ENCODE results near the gene PPP2R5E.
A peak's percentile ranks its signal among the peaks of the same experiment; 100 is the strongest.

PPP2R5E gene

DNA sequence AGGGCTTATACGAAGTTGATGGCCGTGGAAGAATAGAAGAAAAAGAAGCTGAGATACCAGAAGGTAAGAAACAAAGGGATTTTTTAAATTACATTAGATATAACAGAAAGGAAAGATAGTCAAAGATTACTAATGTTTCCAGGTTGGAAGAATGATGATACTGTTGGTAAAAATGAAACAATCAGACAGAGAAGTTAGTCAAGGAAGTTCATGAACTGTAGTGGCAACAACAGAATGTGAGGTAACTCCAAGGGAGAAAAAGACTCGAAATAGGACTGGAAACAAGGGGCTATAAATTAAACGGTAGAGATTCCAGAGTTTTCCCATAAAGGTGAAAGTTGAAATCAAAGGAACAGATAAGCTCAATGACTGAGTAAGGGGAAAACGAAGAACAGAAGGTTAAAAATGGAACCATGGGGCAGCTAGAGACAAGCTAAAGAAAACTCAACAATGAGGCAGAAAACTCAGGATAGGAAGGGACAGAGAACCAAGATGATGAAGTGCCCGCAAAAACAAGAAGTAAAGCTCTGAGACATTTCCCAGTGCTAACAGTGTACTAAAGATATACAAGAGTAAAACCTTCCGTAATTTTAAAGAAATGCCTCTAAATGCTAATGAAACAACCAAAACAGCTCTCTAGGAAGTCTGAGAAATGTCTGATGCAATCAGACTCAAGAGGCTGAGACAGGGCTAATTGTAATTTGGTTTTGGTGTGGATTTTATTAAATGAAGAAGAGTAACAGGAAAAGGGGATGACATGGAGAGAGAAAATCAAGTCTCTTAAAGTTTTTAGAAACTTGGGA is 70.0 kb downstream of the PPP2R5E start:
- no peak for DNase-seq (ENCODE audit: low read depth, low spot score)
- no peak for TF ChIP-seq FOXP2 (optimal IDR thresholded peaks at IDR 0.05; ENCODE audit: control extremely low read depth, extremely low read length, insufficient read depth)
- TF ChIP-seq POLR2AphosphoS5 (IDR thresholded peaks at IDR 0.05; ENCODE audit: borderline replicate concordance, low read depth, low read length) = no peak
- no peak for TF ChIP-seq EZH2 (IDR thresholded peaks at IDR 0.05)
- H3K36me3 ChIP-seq (ENCODE audit: insufficient read depth, low read length) = no peaks in the 10 kb centered on the region
- H3K9ac ChIP-seq (ENCODE audit: insufficient read length) = peak overlapping the region; percentile 61
- H3K27ac ChIP-seq = peak overlapping the region; percentile 88
- H3K4me3 ChIP-seq = peak overlapping the region; percentile 56
- no peaks in the 10 kb centered on the region for H3K9me3 ChIP-seq (ENCODE audit: low read depth, low read length)

DNA sequence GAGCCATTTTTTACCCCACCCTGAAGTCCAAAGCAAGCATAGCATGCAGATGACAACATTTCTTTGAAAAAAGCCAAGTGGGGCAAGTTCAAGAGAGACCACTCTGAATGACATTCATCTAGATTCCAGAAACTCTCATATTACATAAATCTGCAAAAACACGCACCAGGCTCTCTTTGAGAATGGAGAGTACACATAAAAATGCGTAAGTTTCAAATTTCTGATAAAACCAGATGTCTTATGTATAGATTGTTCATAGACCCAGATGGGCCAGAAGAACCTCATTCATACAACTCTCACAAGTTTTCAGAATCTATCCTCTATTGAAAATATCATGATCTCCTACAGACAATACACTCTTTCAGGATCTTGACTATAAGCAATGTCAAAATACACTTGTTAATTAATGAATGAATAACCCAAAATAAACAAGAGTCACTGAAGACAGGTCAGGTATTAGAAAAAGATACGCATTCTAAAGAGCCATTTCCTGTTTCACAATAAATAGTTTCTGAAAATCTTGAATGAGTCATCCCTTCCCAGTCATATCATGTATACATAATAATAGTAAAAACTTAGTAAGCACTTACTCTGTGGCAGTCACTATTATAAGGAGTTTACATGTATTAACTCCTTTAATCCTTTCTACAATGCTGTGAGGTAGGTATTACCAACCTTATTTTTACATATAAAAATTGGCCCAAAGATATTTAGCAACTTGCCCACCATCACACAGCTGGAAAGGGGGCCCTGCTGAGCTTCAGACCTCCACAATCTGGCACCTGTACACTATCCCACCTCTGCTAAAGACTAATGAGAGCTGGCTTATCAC is 72.0 kb downstream of the PPP2R5E start:
- peak; percentile 69 for DNase-seq (ENCODE audit: low read depth, low spot score)
- no peak overlapping the region; the same call in 1 of the 2 replicates for H3K4me3 ChIP-seq
- no peaks in the 10 kb centered on the region for H3K9me3 ChIP-seq (ENCODE audit: low read depth, low read length)
- H3K27ac ChIP-seq = peak overlapping the region; percentile 65; the same call in 1 of the 2 replicates
- no peak for TF ChIP-seq POLR2AphosphoS5 (IDR thresholded peaks at IDR 0.05; ENCODE audit: borderline replicate concordance, low read depth, low read length)
- TF ChIP-seq EZH2 (IDR thresholded peaks at IDR 0.05) = no peak
- TF ChIP-seq FOXP2 (optimal IDR thresholded peaks at IDR 0.05; ENCODE audit: control extremely low read depth, extremely low read length, insufficient read depth) = no peak
- no peak overlapping the region for H3K9ac ChIP-seq (ENCODE audit: insufficient read length)
- no peaks in the 10 kb centered on the region for H3K36me3 ChIP-seq (ENCODE audit: insufficient read depth, low read length)

DNA sequence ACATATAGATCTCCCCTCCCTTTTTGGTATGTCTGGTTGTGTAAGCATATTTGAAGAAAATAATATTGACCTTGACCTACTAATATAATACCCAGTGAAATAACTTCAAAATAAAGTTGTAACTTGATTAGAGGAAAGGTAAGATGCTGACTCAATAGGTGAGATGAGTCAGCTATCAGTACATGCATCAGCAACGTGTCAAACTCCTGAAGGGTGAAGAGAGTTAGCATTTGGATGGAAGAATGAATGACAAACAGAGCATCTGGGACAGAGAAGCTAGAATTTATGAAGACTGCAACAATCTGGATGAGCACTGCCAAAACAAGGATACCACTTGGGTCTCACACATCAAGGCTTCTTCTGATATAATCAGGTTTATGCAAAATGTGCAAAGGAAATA is 74.9 kb downstream of the PPP2R5E start:
- Histone ChIP-seq H3K4me3 (no peak overlapping the region), H3K9me3 (ENCODE audit: low read depth, low read length) (no peaks in the 10 kb centered on the region), H3K9ac (ENCODE audit: insufficient read length) (no peak overlapping the region), H3K27ac (no peak overlapping the region), H3K36me3 (ENCODE audit: insufficient read depth, low read length) (no peaks in the 10 kb centered on the region; the same call in 1 of the 2 replicates)
- TF ChIP-seq FOXP2 (optimal IDR thresholded peaks at IDR 0.05; ENCODE audit: control extremely low read depth, extremely low read length, insufficient read depth) (no peak), POLR2AphosphoS5 (IDR thresholded peaks at IDR 0.05; ENCODE audit: borderline replicate concordance, low read depth, low read length) (no peak), EZH2 (IDR thresholded peaks at IDR 0.05) (no peak)
- DNase-seq (ENCODE audit: low read depth, low spot score) = no peak

DNA sequence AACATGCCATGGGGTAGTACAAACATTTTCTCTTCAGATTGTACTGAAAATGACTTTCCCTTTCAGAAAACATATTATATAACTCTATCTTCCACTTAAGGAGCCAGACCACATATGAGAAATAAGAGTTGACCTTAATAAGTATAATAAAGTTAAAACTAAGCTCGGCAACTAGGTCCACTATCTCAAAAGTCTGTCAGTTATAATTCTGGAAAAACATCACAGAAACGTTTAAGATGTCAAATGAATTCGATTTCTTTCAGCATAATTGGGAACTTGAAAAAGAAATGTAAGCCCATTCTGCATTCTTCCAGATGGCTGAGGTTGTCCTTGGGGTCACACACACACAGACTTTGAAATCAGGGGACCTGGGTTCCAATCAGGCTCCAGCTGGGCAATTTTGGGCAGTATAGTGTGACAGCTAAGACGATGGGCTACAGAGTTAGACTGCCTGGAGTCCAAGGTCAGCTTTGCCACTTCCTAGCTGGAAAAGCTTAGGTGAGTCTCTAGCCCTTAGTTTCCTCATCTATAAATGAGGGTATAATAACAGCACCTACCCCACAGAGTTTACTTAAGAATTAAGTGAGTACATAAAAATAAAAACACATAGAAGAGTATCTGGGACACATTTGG is 75.6 kb downstream of the PPP2R5E start:
- no peak overlapping the region for H3K27ac ChIP-seq
- H3K9me3 ChIP-seq (ENCODE audit: low read depth, low read length) = no peaks in the 10 kb centered on the region
- DNase-seq (ENCODE audit: low read depth, low spot score) = no peak
- TF ChIP-seq EZH2 (IDR thresholded peaks at IDR 0.05) = no peak
- no peak for TF ChIP-seq POLR2AphosphoS5 (IDR thresholded peaks at IDR 0.05; ENCODE audit: borderline replicate concordance, low read depth, low read length)
- no peak for TF ChIP-seq FOXP2 (optimal IDR thresholded peaks at IDR 0.05; ENCODE audit: control extremely low read depth, extremely low read length, insufficient read depth)
- no peaks in the 10 kb centered on the region; the same call in 1 of the 2 replicates for H3K36me3 ChIP-seq (ENCODE audit: insufficient read depth, low read length)
- no peak overlapping the region for H3K4me3 ChIP-seq
- H3K9ac ChIP-seq (ENCODE audit: insufficient read length) = no peak overlapping the region

DNA sequence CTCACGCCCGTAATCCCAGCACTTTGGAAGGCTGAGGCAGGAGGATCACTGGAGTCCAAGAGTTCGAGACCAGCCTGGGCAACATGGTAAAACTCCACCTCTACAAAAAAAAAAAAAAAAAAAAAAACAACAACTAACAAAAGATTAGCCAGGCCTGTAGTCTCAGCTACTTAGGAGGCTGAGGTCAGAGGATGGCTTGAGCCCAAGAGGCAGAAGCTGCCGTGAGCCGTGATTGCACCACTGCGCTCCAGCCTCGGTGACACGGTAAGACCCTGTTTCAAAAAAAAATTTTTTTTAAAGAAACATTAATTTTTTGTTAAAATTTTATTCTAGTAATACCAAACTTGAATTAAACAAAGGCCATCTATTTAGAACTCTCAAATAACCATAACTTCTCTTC is 77.8 kb downstream of the PPP2R5E start:
- TF ChIP-seq EZH2 (IDR thresholded peaks at IDR 0.05) (no peak), FOXP2 (optimal IDR thresholded peaks at IDR 0.05; ENCODE audit: control extremely low read depth, extremely low read length, insufficient read depth) (no peak), POLR2AphosphoS5 (IDR thresholded peaks at IDR 0.05; ENCODE audit: borderline replicate concordance, low read depth, low read length) (no peak)
- no peak overlapping the region for H3K27ac ChIP-seq
- H3K9me3 ChIP-seq (ENCODE audit: low read depth, low read length) = no peaks in the 10 kb centered on the region
- no peak overlapping the region for H3K9ac ChIP-seq (ENCODE audit: insufficient read length)
- H3K4me3 ChIP-seq = no peak overlapping the region
- DNase-seq (ENCODE audit: low read depth, low spot score) = no peak
- H3K36me3 ChIP-seq (ENCODE audit: insufficient read depth, low read length) = no peaks in the 10 kb centered on the region; the same call in 1 of the 2 replicates

DNA sequence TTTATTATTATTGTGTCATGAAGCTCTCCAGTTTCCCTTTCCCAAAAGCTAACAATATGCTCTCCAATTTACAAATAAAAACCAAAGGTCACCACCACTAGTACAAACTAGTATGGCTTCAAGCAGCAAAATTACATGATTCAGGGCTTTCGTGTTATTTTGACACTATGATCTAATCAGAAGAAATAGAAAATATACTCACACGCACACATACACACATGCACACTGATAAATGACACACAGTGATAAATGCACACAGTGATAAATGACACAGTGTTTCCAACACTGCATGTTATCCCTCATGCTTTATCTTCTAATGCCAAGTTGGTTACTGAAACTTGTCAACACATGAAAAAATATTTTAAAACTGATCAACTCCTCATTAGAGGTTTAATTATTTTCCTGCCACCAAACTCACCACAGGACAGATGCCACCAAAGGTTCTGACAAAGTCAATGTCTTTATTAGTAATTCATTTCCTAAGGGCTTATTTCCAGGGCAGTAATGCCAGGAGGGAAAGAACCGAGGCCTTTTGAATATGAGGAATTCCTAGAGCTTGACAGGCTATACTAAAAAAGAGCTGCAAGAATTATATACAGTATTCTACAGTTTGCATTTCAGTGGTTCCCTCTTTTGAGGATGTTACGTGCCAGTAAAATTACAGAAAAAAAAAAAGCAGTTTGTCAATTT is 82.4 kb downstream of the PPP2R5E start:
- DNase-seq (ENCODE audit: low read depth, low spot score) = no peak
- no peak overlapping the region for H3K4me3 ChIP-seq
- TF ChIP-seq FOXP2 (optimal IDR thresholded peaks at IDR 0.05; ENCODE audit: control extremely low read depth, extremely low read length, insufficient read depth) (no peak), POLR2AphosphoS5 (IDR thresholded peaks at IDR 0.05; ENCODE audit: borderline replicate concordance, low read depth, low read length) (no peak), EZH2 (IDR thresholded peaks at IDR 0.05) (no peak)
- H3K27ac ChIP-seq = no peak overlapping the region
- no peak overlapping the region for H3K9ac ChIP-seq (ENCODE audit: insufficient read length)
- no peaks in the 10 kb centered on the region for H3K9me3 ChIP-seq (ENCODE audit: low read depth, low read length)
- no peaks in the 10 kb centered on the region; the same call in 1 of the 2 replicates for H3K36me3 ChIP-seq (ENCODE audit: insufficient read depth, low read length)

DNA sequence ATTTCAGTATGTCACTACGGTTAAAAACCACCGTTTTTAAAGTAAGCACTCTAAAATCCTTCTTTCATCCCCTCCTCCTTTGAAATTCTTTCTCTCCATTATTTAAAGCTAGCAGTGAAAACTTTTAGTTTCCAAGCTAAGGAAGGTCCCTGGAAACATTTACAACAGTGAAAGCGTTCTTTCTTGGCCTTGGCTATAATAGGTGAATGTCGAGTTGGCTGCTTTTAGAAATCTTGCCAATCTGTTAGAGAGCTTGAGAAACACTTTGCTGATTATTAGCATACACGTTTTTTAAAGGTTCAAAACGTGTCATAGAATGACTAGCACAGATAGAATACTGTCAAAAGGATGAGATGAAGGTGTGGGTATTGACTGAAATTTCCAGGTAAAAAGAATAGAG is 83.4 kb downstream of the PPP2R5E start:
- TF ChIP-seq EZH2 (IDR thresholded peaks at IDR 0.05) (no peak), POLR2AphosphoS5 (IDR thresholded peaks at IDR 0.05; ENCODE audit: borderline replicate concordance, low read depth, low read length) (no peak), FOXP2 (optimal IDR thresholded peaks at IDR 0.05; ENCODE audit: control extremely low read depth, extremely low read length, insufficient read depth) (no peak)
- H3K36me3 ChIP-seq (ENCODE audit: insufficient read depth, low read length) = no peaks in the 10 kb centered on the region; the same call in 1 of the 2 replicates
- no peaks in the 10 kb centered on the region for H3K9me3 ChIP-seq (ENCODE audit: low read depth, low read length)
- H3K27ac ChIP-seq = no peak overlapping the region
- no peak overlapping the region for H3K9ac ChIP-seq (ENCODE audit: insufficient read length)
- DNase-seq (ENCODE audit: low read depth, low spot score) = no peak
- no peak overlapping the region for H3K4me3 ChIP-seq
